WERI-Rb-1 (cell line): ENCODE measurements around the gene P4HTM.

ENCODE experiments used
- DNase-seq: peaks from one replicate; pipeline ENCODE4 v3.0.0-alpha.2; 2020
- H3K27ac ChIP-seq: fragments of 250-450 bp; sonication (Bioruptor Pico); 2 replicates; pipeline ENCODE4 v1.5.1; 2020; ENCODE audit warnings: mild to moderate bottlenecking, moderate library complexity
- H3K27me3 ChIP-seq: fragments of 250-450 bp; sonication (Bioruptor Pico); 2 replicates; pipeline ENCODE4 v1.5.1; 2021; ENCODE audit warnings: mild to moderate bottlenecking, low read depth, moderate library complexity; ENCODE audit not compliant: insufficient read depth, severe bottlenecking
- H3K36me3 ChIP-seq: fragments of 250-450 bp; sonication (Bioruptor Pico); 2 replicates; pipeline ENCODE4 v1.5.1; 2020; ENCODE audit warnings: mild to moderate bottlenecking, moderate library complexity
- H3K4me3 ChIP-seq: 2 replicates; pipeline ENCODE4 v1.5.1; 2011; ENCODE audit warnings: low read depth, mild to moderate bottlenecking, control low read depth, low read length
- H3K9me3 ChIP-seq: fragments of 250-450 bp; sonication (Bioruptor Pico); 2 replicates; pipeline ENCODE4 v1.5.1; 2021; ENCODE audit warnings: mild to moderate bottlenecking, moderate library complexity; ENCODE audit not compliant: severe bottlenecking
- CTCF ChIP-seq: IDR thresholded peaks from 2 replicates; pipeline ENCODE4 v1.5.1; 2011; ENCODE audit warnings: low read depth, mild to moderate bottlenecking, control low read depth, inconsistent platforms, low read length

P4HTM gene

DNA sequence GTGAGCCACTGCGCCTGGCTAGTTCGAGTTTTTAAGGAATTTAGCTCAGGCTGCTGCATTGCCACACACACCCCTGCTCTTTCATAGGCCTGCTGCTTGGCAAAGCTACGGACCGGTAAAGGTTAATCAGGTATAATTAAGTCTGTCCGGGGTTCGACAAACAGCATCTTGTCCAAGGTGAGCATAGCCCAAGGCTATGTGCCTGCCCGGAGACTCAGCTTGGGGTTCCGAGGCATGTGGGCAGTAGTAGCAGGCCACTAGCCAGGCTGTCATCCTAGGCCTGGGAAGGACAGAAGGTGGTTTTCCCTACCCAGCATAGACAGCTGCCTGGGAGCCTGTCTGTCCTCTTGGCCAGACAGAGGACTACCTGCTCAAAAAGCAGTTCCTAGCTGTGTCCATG, 6.6 kb downstream of the P4HTM start:
- H3K27me3 ChIP-seq, result no peaks in the 10 kb centered on the region
- H3K36me3 ChIP-seq, result peaks cover 23% of the 10 kb centered on the region
- H3K9me3 ChIP-seq, result no peaks in the 10 kb centered on the region
- H3K4me3 ChIP-seq, result no peak overlapping the region
- TF ChIP-seq CTCF, result no peak
- H3K27ac ChIP-seq, result no peak overlapping the region
- DNase-seq, result no peak

- H3K27me3 ChIP-seq, result no peaks in the 10 kb centered on the region
- no peak overlapping the region for H3K27ac ChIP-seq
- peaks cover 18% of the 10 kb centered on the region for H3K36me3 ChIP-seq
- no peak for DNase-seq
- H3K4me3 ChIP-seq, result no peak overlapping the region
- 0 out of 2 replicates have a peak, but pooled peaks have one; percentile 6 for TF ChIP-seq CTCF
- H3K9me3 ChIP-seq, result no peaks in the 10 kb centered on the region
Observed at GRCh38 chr3:48997102-48997635, 7.1 kb downstream of the P4HTM start.

DNA sequence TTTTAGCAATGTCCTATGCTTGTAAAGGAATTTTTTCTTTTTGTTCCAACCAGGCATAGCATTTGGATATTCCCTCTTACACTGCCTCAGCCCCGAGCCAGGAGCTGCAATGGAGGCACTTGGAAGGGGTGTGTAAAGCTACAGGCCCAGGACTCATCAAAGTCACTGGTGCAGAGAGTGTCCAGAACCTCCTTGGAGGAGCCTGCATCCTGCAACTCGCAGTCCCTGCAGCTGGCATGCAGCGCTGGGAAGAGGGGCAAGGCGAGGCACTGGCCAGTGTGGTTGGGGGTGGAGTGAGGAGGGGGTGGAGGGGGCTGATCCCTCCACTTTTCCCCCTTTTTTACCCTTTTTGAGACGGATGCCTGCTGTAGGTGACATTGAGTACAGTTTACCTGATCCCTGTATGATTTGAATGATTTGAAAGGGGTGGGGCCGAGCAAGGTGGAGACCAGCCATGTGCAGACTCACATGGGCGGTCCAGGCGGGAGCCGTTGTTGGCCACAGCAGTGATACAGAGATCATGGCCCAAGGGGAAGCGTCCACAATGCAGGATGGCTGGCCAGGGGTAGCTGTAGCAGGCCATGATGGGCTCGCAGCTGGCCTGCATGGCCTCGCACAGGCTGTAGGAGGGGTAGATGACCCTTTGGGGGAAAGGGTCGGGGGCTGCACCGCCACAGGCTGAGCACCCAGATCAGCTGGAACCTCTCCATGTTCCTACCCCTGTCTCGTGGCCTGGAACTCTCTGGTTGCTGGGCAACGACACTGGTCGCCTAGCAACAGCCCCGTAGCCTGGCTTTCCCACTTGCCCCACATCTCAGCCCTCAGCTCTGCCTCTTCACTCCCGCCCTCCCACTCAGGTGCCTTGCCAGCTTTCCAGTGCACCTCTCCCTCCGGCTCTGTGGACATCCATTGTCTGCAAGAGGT, 7.9 kb downstream of the P4HTM start:
- Histone ChIP-seq H3K4me3 (no peak overlapping the region), H3K27me3 (no peaks in the 10 kb centered on the region), H3K27ac (no peak overlapping the region), H3K36me3 (peaks cover 13% of the 10 kb centered on the region), H3K9me3 (no peaks in the 10 kb centered on the region)
- TF ChIP-seq CTCF, result no peak
- DNase-seq, result no peak

GRCh38 chr3:48999085-48999858, 9.2 kb downstream of the P4HTM start:
- Histone ChIP-seq H3K36me3 (peaks cover 11% of the 10 kb centered on the region), H3K9me3 (no peaks in the 10 kb centered on the region), H3K27me3 (no peaks in the 10 kb centered on the region), H3K4me3 (no peak overlapping the region), H3K27ac (peak overlapping the region; percentile 29; the same call in 1 of the 2 replicates)
- no peak for TF ChIP-seq CTCF
- DNase-seq, result no peak

- TF ChIP-seq CTCF, result 0 out of 2 replicates have a peak, but pooled peaks have one; percentile 4
- Histone ChIP-seq H3K27me3 (no peaks in the 10 kb centered on the region), H3K27ac (0 out of 2 replicates have a peak overlapping the region, but pooled peaks have one; percentile 6), H3K4me3 (no peak overlapping the region), H3K36me3 (peaks cover 4% of the 10 kb centered on the region), H3K9me3 (no peaks in the 10 kb centered on the region)
- no peak for DNase-seq
Observed at GRCh38 chr3:49001155-49001554, 11.1 kb downstream of the P4HTM start.
